Breast epithelium (tissue), 4 donors: Measurements from ENCODE around the gene PLD3. TPM values are rescaled to one million over a fixed set of nuclear protein-coding genes. Genes with fewer than 3 reads are reported as not detected.

Source experiments
- DNase-seq, 2 donors: peaks; one replicate each; pipeline ENCODE4 v3.0.0-alpha.2; 2019; ENCODE audit warnings: low spot score in 2 of 2
- H3K27ac ChIP-seq, 2 donors: fragments of 200-600 bp; sonication (generic) in 1 of 2; one replicate each; pipeline ENCODE4 v1.5.1; 2016 to 2019; ENCODE audit warnings: mild to moderate bottlenecking in 1 of 2
- H3K27me3 ChIP-seq, 2 donors: fragments of 200-600 bp; sonication (generic) in 1 of 2; one replicate each; pipeline versions ENCODE4 v1.5.1 to v1.6.0; 2017 to 2019; ENCODE audit warnings: control low read depth in 1 of 2, mild to moderate bottlenecking in 1 of 2
- H3K36me3 ChIP-seq: fragments of 200-600 bp; one replicate; pipeline ENCODE4 v1.5.1; 2019
- H3K4me1 ChIP-seq, 2 donors: fragments of 200-600 bp; sonication (generic); one replicate each; pipeline ENCODE4 v1.5.1; 2016 to 2019; ENCODE audit warnings: control low read depth in 1 of 2
- H3K4me3 ChIP-seq, 3 donors: fragments of 200-600 bp; sonication (generic); 1 replicate in 2 of 3; 2 replicates in 1 of 3; pipeline ENCODE4 v1.5.1; 2016 to 2019; ENCODE audit warnings: mild to moderate bottlenecking in 3 of 3, moderate library complexity in 2 of 3
- H3K9me3 ChIP-seq, 2 donors: fragments of 200-600 bp; sonication (generic) in 1 of 2; one replicate each; pipeline ENCODE4 v1.5.1; 2016 to 2019; ENCODE audit warnings: control low read depth in 1 of 2
- POLR2A ChIP-seq: fragments of 450-650 bp; IDR thresholded peaks from one replicate; pipeline ENCODE4 v1.6.1; 2016; ENCODE audit warnings: antibody characterized with exemption, mild to moderate bottlenecking, moderate library complexity
- POLR2AphosphoS5 ChIP-seq, 3 donors: sonication (generic); formaldehyde crosslinking; IDR thresholded peaks; one replicate each; pipeline ENCODE4 v1.6.1; 2017; ENCODE audit warnings: antibody characterized with exemption in 3 of 3
- intact Hi-C: fragments of 100-400 bp; cut with DNase I; formaldehyde crosslinking; loops from one replicate; pipeline ENCODE4 v1.15.1; 2023; ENCODE audit warnings: low total_unique reads
- total RNA-seq, 3 donors: library from RNA; depleted of rRNA; stranded (reverse); fragments of >200 nt; gene quantifications; one replicate each; pipeline ENCODE4 v1.1.0, GENCODE V29; 2016
- TF ChIP-seq, protein P1 (sequence below), 3 donors: fragments of 450-650 bp; IDR thresholded peaks; one replicate each; pipeline ENCODE4 v1.5.1; 2016 to 2017; ENCODE audit warnings: antibody characterized with exemption in 3 of 3, mild to moderate bottlenecking in 3 of 3, moderate library complexity in 3 of 3

The PLD3 gene
- total RNA-seq, 3 donors from 2014 or later: 165 to 473 (median 221) TPM

DNA sequence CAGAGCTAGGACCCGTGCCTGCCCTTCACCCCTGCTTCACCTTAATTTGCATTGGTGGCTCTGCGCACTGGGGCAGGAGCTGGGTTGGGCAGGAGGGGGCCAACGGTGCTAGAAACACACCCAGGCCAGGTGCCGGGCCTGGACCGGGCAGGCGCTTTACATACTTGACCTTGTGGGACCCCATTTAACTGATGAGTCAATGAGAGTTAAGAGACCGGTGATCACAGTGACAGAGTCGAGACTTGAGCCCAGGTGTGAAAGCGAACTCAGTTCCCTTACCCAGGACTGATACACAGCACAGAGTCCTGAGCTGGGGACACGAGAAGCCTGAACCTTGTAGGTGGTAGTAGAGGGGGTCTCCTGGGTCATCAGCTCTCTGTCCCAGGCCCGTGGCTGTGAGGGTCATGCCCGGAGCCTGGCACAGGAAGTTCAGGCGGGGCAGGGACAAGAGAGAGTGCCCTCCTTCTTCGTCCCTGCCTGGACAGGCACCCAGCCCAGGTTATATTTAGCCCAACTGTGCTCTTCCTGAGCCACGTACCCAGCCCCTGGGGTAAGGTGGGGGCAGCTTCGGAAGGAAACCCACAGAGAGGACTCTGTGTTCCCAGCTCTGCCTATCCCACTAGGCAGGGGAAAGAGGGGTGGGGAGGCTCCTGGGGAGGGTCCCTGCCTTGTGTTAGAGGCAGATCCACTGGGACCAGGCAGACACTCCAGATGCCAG lies 62.8 kb downstream of the PLD3 start:
- peaks cover 0 to 7% of the 10 kb centered on the region in 2 donors for H3K4me1 ChIP-seq
- no peaks in the 10 kb centered on the region for H3K27me3 ChIP-seq
- intact Hi-C loops: no loop called here
- peak in 1 of 2 donors; percentile 62 for DNase-seq
- H3K9me3 ChIP-seq: no peaks in the 10 kb centered on the region
- H3K27ac ChIP-seq: peak overlapping the region; percentile 72 to 85
- no peaks in the 10 kb centered on the region for H3K36me3 ChIP-seq
- TF ChIP-seq POLR2AphosphoS5 (IDR thresholded peaks at IDR 0.05) (peak in 1 of 3 donors; percentile 34), POLR2A (no peak)
- TF ChIP-seq, protein P1, sequence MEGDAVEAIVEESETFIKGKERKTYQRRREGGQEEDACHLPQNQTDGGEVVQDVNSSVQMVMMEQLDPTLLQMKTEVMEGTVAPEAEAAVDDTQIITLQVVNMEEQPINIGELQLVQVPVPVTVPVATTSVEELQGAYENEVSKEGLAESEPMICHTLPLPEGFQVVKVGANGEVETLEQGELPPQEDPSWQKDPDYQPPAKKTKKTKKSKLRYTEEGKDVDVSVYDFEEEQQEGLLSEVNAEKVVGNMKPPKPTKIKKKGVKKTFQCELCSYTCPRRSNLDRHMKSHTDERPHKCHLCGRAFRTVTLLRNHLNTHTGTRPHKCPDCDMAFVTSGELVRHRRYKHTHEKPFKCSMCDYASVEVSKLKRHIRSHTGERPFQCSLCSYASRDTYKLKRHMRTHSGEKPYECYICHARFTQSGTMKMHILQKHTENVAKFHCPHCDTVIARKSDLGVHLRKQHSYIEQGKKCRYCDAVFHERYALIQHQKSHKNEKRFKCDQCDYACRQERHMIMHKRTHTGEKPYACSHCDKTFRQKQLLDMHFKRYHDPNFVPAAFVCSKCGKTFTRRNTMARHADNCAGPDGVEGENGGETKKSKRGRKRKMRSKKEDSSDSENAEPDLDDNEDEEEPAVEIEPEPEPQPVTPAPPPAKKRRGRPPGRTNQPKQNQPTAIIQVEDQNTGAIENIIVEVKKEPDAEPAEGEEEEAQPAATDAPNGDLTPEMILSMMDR (IDR thresholded peaks at IDR 0.05): no peak
- peak overlapping the region in 1 of 3 donors; percentile 28 for H3K4me3 ChIP-seq

DNA sequence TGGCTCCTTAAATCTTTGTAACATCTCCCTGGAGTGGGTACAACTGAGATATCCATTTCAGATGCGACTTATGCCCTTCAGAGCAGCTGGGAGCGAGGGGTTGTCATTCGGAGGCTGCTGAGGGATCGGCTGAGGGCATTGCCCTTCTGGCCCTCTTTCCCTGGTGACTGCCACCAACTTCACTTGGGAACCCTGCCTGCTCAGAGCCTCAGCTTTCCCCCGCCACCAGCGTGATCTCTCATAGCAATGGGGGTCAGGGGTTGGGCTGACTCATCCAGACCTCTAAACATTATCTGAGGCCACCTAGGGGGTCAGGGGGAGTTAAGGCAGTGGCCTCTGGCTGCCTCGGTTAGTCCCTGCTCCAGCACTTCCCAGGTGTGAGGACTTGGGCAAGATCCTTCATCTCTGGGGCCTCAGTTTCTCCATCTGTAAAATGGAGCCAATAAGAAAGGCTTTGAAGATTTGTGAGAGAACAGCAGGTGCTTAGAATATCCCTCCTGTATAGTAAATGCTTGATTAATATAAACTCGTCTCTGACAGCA lies 63.5 kb downstream of the PLD3 start:
- Histone ChIP-seq H3K9me3 (no peaks in the 10 kb centered on the region), H3K4me3 (no peak overlapping the region), H3K4me1 (peaks cover 0 to 7% of the 10 kb centered on the region in 2 donors), H3K27ac (peak overlapping the region; percentile 72 to 85), H3K36me3 (no peaks in the 10 kb centered on the region), H3K27me3 (no peaks in the 10 kb centered on the region)
- intact Hi-C loops: no loop called here
- TF ChIP-seq POLR2AphosphoS5 (IDR thresholded peaks at IDR 0.05) (no peak), POLR2A (no peak)
- TF ChIP-seq, protein P1 (IDR thresholded peaks at IDR 0.05): no peak
- DNase-seq: no peak

DNA sequence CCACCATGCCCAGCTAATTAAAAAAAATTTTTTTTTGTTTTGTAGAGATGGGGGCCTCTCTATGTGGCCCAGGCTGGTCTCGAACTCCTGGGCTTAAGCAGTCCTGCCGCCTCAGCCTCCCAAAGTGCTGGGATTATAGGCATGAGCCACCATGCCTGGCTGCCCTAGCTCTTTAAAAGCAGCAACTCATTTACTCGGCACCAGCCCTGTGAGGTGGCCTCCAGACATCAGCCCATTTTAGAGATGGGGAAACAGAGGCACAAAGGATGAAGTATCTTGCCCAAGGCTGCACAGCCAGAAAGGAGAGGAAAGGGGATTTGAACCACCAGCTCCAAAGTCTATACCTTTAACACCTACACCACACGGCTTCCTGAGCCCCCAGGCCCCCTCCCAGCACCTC lies 64.4 kb downstream of the PLD3 start:
- Histone ChIP-seq H3K27me3 (no peaks in the 10 kb centered on the region), H3K4me3 (peak overlapping the region in 2 of 3 donors; percentile 17 to 39), H3K4me1 (peaks cover 0 to 7% of the 10 kb centered on the region in 2 donors), H3K36me3 (no peaks in the 10 kb centered on the region), H3K9me3 (no peaks in the 10 kb centered on the region), H3K27ac (peak overlapping the region in 1 of 2 donors; percentile 72)
- intact Hi-C loops: no loop called here
- DNase-seq: no peak
- no peak for TF ChIP-seq POLR2A
- TF ChIP-seq, protein P1 (IDR thresholded peaks at IDR 0.05): no peak
- no peak for TF ChIP-seq POLR2AphosphoS5 (IDR thresholded peaks at IDR 0.05)

DNA sequence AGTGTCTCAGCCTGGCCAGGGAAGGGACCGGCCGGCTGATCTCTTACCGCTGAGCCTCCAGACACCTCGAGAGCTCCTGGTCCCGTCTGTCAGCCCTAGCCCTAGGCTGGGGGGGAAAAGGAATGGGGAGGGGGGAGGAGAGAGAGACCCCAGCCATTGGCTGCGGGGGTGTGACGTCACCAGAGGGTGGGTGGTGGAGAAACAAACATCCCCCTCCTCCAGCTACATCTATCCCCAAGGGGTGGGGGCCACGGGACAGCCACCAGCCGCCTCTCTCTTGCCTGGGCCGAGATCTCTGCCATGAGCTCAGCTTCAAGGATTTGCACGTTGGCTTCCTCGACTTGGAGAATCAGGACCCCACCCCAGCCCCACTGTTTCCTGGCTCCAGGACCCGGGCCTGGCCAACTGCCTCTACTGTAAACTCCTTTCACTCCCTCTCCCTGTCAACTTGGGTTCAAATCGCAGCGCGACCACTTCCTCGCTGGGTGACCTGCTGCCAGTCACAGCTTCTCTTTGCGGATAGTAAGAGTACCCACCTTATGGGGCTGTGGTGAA lies 64.9 kb downstream of the PLD3 start, which contains the start of gene PRX:
Gene PRX (minus strand): TSS at position 88 of the 555 bp plus-strand sequence. CDS start 5,446 bp downstream, outside the sequence.
- peak within 1 kb of the TSS; percentile 72 to 85 for H3K27ac ChIP-seq
- H3K9me3 ChIP-seq: no peaks in the 10 kb centered on the region
- intact Hi-C loops: no loop called here
- TF ChIP-seq POLR2A: no peak
- TF ChIP-seq POLR2AphosphoS5 (IDR thresholded peaks at IDR 0.05): no peak
- TF ChIP-seq, protein P1 (IDR thresholded peaks at IDR 0.05): no peak
- DNase-seq: no peak
- H3K27me3 ChIP-seq: no peaks in the 10 kb centered on the region
- H3K4me3 ChIP-seq: peak within 1 kb of the TSS in 2 of 3 donors; percentile 17 to 39
- no peaks in the 10 kb centered on the region for H3K36me3 ChIP-seq
- H3K4me1 ChIP-seq: peaks cover 0 to 7% of the 10 kb centered on the region in 2 donors
